ENCODE measurements around the gene TRAPPC6A. TPM values are rescaled to one million over a fixed set of nuclear protein-coding genes. Genes with fewer than 3 reads are reported as not detected.

Gene TRAPPC6A
- polyA plus RNA-seq, 1 donor = 23.1 TPM

DNA sequence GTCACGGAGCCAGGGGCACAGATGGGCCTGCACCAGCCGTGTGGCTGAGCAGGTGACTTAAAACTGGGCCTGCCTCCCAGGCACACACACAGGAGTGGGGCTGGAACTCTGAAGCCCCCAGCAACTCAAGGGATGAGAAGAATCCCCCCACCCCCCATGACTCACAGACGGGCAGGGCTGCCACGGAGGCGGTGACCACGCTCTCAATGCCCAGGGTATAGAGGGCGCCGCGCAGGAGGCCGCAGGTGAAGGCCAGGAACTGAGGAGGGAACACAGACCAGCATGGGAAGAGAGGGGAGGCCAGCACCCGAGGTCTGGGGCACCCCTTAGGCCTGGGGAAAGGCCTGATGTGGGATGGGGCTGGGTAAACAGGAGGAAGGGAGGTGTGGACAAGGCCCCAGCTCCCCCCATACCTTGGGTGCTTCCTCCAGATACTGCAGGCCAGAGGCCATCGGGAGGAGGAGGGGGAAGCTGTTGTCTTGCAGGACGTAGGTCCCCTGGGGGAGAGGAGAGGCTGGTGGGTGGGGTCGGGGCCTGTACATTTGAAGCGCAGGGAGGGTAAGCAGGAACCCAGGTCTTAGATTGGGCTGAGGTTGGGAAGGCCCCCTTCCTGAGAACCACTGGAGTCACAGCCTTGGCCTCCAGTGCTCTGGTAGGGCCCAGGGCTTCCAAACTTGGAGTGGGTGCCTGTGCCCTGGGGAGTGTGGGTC, 14.1 kb downstream of the TRAPPC6A start:
- no peak for DNase-seq (ENCODE audit: low read depth)

DNA sequence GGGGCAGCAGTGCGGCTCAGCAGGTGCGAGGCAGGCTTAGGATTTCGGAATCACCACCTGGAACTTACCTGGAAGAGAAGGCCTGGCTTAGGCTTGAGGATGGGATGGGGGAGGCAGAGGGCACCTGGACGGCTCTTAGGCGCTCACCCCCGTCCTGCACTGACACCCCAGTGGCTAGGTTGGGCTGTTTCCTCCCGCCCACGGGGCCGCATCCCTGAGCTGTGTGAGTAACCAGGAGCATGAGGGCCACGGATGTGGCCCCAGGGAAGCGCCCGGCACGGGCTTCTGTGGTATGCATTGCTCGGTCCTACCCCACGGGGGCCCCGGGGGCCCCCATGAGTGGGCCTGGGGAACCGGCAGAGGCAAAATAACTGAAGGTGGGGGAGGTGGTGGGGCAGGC, 14.9 kb downstream of the TRAPPC6A start:
- no peak for DNase-seq (ENCODE audit: low read depth)

DNA sequence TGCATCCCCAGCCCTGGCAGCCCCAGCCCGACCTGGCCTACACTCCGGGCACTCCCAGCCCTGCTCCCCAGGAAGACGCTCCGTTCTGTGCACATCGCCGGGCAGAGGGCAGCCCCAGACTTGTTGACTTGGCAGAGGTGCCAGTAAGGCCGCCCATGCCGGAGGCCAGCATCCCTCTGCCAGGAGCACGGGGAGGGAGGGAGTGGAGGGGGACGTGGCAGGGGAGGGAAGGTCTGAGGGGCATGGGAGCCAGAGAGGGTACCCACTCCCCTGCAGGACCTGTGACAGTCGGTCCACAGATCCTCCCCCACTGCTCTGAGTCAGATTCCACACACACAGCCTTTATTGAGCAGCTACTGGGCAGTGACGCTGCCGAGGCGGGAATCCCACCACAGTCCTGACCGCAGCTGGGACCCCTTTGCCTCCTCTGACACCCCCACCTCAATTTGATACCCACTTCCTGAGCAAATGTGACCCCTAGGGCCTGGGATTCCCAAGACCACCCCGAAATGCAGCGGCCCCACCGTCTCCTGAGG, 15.4 kb downstream of the TRAPPC6A start:
- DNase-seq (ENCODE audit: low read depth) = no peak

DNA sequence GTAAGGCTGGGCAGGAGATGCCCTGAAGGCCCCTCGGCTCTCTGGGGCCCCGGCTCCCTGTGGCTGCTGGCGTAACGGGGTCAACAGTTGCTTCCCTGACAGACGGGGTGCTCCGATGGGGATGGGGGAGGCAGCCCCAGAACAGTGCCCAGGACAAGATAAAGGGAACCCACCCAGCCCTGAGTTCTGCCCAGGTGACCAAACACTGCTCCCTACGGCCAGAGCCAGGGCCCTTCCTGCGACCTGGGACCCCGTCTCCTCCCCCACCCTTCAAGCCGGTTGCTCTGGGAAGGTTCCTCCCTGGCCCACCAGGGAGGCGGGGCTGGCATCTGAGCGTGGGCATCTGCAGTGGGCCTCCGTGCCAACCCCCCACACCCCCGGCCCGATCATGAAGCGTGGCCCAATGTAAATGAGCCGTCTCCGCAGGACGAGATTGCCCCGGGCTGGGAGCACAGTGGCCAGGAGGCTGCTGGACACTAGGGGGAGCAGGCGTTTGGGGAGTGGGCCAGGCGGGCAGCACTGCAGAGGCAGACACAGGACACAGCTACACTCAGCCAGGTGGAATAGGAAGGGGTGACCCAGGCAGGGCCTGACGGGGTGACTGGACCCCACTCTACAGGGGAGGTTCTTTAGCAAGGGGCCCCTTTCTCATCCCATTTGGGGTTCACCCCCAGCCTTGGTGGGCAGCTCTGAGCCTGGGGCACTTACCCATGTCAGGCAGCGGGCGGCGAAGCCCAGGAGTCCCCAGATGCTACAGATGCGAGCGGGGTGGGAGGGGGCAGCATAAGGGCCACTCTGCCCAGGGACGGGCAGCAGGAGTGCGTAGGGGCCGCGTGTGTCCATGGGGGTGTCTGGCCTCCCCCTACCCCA, 16.1 kb downstream of the TRAPPC6A start:
- no peak for DNase-seq (ENCODE audit: low read depth)

DNA sequence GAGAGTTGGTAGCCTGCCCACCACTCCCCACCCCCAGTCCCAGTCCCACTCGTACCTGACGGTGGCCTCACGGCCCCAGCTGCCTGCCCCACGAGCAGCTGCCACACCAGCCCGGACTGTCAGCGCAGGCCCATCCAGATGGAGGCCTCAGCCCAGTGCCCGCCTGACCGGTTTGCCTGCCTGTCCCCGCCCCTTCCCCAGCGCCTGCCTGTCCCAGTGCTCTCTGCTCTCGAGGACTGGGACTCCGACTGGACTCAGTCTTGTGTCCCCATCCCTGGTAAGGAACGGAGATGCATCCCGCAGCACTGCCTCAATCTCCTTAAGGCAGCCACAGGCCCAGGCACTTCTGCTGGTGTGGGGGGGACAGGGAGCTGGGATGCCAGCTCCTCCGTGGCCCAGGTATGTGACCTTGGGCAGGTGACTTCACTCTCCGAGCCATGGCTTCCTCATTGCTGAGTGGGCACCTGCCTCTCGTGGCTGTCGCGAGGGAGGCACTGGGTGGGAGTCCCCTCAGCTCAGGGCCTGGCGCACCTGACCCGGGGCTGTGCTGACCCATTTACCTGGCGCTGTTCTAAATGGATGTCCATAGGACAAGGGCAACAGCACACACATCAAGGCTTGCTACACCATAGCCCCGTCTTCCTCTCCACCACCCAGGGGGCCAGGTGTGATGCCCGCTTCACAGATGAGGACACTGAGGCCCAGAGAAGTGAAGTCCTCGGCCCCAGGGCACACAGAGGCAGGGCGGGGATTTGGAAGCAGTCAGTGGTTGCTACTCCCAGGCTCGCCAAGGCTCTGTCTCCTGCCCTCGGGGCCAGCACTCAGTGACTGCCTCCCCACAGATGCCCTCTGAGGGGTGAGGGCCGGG, 16.9 kb downstream of the TRAPPC6A start, which contains the start of gene NKPD1:
TSS of gene NKPD1 (minus strand) at position 113 of the 868 bp plus-strand sequence. CDS start 832 bp downstream, outside the sequence.
- DNase-seq (ENCODE audit: low read depth) = no peak

DNA sequence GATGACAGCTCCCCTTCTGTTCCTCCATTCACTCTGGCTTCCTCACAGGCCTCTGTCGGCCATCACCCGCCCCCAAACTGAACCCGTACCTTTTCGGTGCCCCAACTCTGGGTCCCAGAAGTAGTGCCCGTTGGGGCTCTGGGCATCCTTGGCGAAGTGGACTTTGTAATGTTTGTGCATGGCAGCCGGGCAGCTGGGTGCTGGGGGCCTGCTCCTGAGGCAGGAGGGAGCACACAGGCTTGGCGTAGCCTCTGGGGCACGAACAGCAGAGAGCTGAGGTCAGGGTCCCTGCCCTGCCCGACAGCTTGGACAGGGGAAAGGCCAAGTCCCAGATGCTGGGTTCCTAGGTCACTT, 18.1 kb downstream of the TRAPPC6A start:
- no peak for DNase-seq (ENCODE audit: low read depth)

DNA sequence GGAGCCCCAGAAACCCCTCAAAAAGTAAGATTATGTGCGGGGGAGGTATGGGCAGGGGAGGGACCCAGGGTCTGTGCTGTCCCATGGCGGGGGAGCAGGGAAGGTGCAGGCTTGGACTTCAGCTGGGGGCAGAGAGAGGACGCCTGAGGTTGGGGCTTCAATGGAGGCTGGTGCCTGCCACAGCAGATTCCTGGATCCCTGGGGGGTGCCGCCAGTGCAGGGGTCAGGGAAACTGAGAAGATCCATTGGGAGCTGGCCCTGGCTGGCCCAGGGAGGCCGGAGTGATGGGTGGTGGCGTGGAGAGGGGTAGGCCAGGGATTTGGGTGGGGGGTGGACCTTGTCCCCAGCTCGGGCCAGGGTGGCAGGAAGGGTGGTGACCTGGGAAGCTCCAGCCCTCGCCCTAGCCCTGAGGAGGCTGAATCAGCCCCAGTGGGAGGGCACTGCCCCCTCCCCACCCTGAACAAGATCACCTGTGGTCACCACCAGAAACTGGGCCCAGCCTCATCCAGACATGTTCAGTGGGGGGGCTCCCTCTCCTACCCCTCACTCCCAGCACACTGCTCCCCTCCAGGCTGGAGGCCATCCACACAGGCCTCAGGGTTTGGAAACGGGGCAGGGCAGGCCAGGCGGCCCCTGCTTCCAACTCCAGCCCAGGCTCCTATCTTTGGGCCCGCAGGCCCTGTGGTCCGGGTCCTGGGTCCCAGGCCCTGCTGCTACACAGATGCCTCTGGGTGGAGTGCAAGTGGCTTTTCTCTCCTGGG, 18.6 kb downstream of the TRAPPC6A start:
- no peak for DNase-seq (ENCODE audit: low read depth)

DNA sequence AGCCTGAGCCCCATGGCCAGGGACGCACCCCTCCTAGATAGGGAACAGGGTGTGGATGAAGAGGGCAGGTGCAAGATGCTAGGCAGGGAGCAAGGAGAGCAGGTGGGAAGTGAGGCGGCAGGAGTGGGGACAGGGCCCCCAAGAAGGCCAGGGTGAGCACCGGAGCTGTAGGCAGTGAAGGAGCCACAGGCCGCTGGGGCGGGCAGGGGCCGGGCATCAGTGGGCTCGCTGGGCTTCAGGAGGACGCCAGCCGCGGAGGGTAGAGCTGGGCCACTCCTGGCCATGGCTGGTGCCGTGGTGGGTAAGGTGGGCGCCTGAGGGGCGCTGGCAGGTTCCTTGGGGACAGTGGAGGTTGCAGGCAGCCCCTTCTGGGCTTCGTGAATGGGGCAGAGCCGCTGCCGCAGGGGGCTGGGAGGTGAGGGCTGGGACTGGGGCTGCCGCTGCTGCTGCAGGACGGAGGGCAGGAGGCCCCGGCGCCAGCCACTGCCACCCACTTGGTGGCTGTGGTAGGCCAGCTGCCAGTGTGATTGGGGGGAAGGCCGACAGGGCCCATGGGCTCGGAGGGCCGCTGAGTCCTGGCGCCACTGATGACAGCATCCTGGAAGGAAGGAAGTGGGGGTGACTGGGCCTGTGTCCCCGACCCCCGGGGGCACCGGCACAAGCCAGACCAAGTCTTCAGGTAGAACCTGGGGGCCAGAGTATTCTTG, 19.4 kb downstream of the TRAPPC6A start:
- DNase-seq (ENCODE audit: low read depth) = no peak

DNA sequence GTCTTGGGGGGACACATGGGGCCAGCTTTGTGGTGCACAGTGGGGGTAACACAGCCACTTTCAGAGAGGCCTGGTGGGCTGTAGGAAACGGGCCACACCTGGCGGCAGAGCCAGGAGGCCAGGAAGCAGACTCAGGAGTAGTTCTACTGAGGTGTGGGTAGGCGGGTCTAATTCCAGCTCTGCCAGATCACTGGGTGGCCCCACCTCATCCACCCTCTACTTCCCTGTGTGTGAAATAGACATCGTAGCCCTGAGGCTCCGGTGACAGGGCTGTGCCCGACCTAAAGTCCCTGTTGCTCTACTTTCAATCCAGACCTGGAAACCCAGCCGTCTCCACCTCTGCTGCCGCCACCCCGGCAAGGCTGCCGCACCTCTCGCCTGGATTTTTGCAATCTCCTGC, 21.3 kb downstream of the TRAPPC6A start:
- no peak for DNase-seq (ENCODE audit: low read depth)

DNA sequence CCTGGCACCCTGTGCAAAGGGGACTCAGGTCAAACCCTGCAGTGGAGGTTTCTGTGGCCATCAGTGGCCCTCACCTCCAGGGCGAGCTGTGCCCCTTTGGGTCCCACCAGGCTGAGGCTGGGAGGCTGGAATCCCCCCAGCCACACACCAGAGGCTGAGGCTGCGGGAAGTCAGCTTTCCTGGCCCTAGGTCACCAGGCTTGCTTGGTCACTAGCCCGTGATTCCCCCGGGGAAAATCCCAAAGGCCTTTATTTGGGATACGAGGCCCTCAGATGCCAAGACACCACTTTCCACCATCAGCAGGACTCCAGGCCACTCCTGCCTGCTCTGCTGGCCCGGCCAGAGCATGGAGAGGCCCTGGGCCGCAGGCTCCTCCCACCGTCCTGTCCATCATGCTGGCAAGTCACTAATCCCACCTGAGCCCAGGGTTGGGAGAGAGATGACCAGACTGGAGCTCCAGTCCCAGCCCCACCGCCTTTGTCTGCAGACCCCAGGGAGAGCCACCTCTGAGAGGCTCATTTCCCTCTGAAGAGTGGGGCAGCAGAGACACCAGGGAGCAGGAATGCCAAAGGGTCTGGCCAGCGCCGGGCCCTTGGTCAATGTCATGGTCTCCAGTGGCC, 21.9 kb downstream of the TRAPPC6A start:
- no peak for DNase-seq (ENCODE audit: low read depth)

DNA sequence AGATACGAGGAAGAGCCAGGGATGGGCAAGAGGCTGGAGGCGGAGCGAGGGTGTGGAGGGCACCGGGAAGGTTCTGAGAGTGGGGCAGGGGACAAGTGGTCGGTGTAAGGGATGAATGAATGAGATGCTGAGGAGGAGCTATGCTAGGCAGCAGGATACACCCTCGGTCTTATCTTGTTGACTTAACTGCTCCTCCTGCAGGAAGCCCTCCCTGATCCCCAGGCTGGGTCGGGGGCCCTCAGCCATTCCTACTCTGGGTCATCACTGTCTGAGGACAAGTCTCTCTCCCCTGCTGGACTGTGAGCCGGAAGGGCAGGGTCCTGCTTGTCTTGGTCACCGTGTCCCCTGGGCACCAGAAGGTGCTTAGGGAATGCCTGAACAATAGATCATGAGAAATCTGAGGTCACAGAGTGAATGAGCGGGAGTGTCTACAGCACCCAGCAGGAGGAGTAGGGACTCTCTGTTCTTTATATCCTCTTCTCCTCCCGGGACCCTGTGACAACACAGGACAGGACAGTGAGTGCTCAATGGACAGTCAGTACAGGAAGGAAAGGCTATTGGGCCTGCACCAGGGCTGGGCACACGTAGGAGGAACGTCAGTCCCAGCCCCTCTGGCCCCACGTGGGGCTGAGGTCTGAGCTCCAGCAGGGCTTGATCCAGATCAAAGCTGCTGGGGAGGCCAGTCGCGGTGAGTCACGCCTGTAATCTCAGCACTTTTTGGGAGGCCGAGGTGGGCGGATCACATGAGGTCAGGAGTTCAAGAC, 23.8 kb downstream of the TRAPPC6A start:
- no peak for DNase-seq (ENCODE audit: low read depth)

DNA sequence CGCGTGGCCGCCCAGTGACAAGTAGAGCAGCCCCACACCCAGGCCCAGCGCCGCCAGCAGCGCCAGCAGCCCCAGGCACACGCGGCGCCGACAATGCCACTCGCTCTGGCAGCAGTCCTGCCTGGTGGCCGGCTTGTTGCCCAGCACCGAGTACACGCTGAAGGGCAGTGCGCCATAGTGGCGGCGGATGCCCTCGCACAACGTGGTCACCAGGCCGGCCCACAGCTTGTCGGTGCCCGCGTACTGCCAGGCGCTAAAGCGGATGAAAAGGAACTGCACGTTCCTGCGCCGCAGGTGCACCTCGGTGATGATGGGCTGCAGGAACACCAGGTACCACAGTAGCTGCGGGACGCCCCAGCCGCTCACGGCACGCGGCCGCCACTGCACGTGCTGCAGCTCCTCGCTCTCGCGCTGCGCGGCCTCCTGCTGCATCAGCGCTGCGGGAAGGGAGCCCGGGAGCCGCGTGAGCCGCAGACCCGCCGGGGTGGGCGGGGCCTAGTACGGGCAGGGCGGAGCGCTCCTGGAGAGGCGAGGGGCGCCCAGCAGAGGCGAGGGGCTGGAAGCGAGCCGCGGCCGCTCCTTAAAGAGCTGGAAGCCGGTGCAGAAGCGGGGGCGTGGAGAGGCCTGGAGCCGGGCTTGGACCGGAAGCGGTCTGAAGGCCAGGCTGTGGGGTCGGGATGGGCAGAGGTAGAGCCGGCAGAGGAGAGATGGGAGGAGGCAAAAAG, 24.5 kb downstream of the TRAPPC6A start:
- no peak for DNase-seq (ENCODE audit: low read depth)

DNA sequence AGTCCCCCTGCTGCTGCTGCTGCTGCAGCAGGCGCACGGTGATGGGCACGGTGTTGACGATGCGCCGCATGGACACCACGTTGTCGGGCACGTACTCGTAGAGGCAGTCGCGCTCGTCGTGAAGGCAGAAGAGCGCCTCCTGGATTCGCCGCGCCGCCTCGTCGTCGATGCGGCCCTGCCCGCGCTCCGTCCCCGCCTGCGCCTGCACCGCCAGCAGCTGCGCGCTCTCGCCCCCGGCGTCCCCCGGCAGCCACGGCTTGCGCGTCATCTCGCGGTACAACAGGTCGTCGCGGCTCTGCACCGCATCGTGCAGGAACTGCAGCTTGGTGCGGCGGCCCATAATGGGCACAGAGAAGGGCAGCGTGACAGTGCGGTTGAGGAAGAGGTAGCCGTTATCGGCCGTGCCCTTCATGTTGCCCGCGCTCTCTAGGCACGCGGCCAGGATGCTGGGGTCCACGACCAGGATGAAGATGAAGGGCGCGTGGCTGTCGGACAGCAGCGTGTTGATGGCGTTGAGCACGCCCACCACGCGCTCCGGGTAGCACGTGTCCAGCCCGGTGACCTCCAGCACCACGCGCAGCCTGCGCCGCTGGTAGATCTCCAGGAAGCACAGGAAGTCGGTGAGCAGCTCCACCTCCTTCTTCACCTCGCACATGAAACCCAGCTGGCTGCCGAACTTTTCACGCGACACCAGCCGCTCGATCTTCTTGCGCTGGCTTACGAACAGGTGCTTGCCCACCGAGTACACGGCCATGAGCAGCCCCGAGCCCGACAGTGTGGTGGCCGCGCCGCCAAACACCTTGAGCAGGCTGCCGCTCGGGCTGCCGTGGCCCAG, 25.3 kb downstream of the TRAPPC6A start:
- no peak for DNase-seq (ENCODE audit: low read depth)

DNA sequence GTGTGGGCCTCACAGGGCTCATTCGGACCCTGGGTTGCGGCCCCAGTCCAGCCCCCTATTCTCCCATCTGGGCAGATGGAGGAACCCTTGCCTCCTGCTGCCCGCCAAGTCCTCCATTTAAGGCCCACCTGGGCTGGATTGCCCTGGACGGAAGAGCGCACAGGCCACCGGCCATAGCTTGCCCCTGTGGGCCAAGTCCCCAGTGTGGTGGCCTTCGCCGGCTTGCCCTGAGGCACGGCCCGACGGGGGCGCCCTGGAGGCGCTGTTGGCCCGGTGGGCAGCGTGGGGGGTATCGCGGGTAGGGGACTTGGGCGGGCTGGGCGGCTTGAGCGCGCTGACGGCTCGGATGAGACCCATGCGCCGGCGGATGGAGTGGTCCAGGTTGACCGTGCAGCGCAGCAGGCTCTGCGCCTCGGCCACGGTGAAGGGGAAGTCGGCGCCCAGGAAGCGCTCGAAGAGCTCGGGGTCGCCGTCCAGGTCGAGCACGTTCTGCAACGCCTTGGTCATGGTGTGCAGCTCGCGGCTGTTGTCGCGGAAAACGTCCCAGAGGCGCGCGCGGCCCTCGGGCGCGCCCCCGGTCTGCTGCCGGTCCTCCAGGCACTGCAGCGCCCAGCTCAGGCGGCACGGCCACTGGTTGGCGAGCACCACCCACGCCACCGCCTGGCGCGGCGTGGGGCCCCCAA, 26.1 kb downstream of the TRAPPC6A start:
- no peak for DNase-seq (ENCODE audit: low read depth)

DNA sequence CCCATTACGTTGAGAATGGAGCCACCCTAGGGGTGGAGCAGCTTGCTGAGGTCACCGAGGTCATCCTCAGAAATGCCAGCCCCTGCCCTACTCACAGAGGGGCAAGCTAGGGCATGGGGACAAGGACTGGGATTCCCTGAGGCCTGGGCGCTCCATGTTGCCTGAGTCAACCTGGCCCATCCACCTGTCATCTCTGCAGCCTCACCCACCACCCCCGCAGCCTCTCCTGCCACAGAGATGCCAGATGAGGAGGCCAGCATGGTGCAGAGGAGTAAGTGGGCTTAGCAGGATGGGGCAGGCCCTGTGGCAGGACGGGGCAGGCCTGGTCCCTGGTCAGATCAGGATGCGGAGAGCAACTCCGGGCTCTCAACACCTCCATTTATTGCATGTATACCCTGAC, 26.7 kb downstream of the TRAPPC6A start:
- no peak for DNase-seq (ENCODE audit: low read depth)

DNA sequence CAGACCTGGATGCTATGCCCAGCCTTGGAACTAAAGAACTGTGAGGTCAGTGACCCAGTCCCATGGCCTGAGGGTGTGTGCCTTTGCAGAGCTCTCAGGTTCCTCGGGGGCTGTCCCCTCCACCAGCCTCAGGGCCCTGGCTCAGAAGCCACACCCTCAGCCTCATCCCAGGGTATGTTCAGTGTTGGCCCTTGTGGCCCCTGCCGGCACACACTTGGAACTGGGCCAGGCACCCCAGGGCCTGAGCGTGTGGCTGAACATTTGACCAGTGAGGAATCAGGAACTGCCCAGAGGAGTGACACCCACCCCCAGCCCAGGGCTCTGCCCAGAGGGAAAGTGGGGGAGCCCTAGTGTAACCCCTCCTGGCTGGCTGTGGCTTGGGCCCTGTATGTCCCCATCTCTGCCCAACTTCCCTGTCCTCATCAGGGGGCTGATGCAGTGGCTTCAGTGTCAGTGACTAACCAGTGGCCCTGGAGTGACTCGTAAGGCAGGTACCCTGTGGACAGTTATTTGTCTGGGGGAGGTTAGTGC, 27.2 kb downstream of the TRAPPC6A start:
- DNase-seq (ENCODE audit: low read depth) = no peak

DNA sequence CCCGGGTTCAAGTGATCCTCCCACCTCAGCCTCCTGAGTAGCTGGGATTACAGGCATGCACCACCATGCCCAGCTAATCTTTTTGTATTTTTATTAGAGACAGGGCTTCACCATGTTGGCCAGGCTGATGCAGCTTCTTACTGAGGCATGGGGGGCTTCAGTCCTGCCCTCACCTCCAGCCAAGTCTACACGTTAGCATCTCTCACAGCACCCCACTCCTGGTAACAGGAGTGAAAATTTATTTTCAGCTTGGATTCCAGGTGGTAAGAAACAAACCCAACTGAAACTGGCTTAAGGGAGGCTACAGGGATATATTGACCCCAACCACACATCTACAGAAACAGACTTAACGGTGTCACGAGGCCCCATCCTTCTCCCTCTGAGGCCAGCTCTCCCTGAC, 27.9 kb downstream of the TRAPPC6A start:
- DNase-seq (ENCODE audit: low read depth) = no peak

Data from forelimb muscle (tissue), 1 donor.